ENCODE measurements around the gene DLGAP1. TPM values are rescaled to one million over a fixed set of nuclear protein-coding genes. Genes with fewer than 3 reads are reported as not detected.

DLGAP1 gene
- total and polyA plus RNA-seq, 10 of the 15 experiments (the other 5 are each of a cell fraction or from before 2014, with no cell fraction given), result 0.23 to 27.6 (median 1.9) TPM

DNA sequence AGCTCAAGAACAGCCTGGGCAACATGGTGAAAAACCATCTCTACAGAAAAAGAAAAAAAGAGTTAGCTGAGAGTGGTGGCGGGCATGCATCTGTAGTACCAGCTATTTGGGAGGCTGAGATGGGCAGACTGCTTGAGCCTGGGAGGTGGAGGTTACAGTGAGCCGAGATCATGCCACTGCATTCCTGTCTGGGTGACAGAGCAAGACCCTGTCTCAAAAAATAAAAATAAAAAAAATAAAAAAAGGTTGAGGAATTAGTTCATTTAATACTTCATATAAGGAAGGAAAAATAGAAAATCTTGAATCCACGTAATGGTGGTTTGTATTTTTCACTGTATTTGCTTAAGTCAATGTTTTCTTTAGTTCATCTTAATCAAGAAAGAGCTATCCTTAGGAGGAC, 763.4 kb downstream of the DLGAP1 start (continued):
- TF ChIP-seq, protein P1, sequence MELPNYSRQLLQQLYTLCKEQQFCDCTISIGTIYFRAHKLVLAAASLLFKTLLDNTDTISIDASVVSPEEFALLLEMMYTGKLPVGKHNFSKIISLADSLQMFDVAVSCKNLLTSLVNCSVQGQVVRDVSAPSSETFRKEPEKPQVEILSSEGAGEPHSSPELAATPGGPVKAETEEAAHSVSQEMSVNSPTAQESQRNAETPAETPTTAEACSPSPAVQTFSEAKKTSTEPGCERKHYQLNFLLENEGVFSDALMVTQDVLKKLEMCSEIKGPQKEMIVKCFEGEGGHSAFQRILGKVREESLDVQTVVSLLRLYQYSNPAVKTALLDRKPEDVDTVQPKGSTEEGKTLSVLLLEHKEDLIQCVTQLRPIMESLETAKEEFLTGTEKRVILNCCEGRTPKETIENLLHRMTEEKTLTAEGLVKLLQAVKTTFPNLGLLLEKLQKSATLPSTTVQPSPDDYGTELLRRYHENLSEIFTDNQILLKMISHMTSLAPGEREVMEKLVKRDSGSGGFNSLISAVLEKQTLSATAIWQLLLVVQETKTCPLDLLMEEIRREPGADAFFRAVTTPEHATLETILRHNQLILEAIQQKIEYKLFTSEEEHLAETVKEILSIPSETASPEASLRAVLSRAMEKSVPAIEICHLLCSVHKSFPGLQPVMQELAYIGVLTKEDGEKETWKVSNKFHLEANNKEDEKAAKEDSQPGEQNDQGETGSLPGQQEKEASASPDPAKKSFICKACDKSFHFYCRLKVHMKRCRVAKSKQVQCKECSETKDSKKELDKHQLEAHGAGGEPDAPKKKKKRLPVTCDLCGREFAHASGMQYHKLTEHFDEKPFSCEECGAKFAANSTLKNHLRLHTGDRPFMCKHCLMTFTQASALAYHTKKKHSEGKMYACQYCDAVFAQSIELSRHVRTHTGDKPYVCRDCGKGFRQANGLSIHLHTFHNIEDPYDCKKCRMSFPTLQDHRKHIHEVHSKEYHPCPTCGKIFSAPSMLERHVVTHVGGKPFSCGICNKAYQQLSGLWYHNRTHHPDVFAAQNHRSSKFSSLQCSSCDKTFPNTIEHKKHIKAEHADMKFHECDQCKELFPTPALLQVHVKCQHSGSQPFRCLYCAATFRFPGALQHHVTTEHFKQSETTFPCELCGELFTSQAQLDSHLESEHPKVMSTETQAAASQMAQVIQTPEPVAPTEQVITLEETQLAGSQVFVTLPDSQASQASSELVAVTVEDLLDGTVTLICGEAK (IDR thresholded peaks at IDR 0.05; ENCODE audit: borderline replicate concordance), result no peak

DNA sequence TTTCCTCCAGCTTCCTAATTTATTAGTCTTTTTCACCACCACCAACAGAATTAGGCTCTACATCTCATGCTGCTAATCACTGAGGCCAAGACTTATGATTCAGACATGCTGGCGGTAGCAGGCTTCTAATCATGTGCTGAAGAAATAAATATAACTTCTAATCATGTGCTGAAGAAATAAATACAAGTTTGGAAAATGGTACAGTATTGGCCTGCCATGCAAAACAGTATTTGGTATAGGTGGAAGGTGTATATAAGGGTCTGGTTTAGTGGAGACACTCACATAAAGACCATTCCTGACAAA, 764.4 kb downstream of the DLGAP1 start:
- Histone ChIP-seq H2AFZ (ENCODE audit: control insufficient read depth, low read depth, low read length) (no peak overlapping the region), H3K27me3 (replicated peaks in 1 of 2; ENCODE audit: control insufficient read depth in 2 of 2, insufficient read depth in 2 of 2, low read length in 1 of 2) (no peaks in the 10 kb centered on the region), H3K36me3 (ENCODE audit: control insufficient read depth in 2 of 2, insufficient read depth in 2 of 2, low read length in 1 of 2) (no peaks in the 10 kb centered on the region), H3K4me3 (no peak overlapping the region), H3K4me2 (ENCODE audit: control insufficient read depth, insufficient read depth) (no peak overlapping the region), H3K4me1 (ENCODE audit: control insufficient read depth, insufficient read depth, low read length) (no peaks in the 10 kb centered on the region), H4K20me1 (ENCODE audit: control insufficient read depth, insufficient read depth) (no peaks in the 10 kb centered on the region), H3K9ac (ENCODE audit: control insufficient read depth, insufficient read depth, low read length) (no peak overlapping the region), H3K9me3 (replicated peaks; ENCODE audit: control insufficient read depth, insufficient read depth, low read length) (no peaks in the 10 kb centered on the region), H3K79me2 (ENCODE audit: control insufficient read depth, insufficient read depth, low read length) (no peaks in the 10 kb centered on the region), H3K27ac (ENCODE audit: control insufficient read depth, insufficient read depth) (no peak overlapping the region)
- intact Hi-C loops (cut with micrococcal nuclease; ENCODE audit: unreplicated experiment) (loop anchor here (5.0 kb wide), 1 partner anchor 297 kb away; no protein-coding TSS in a partner anchor), in situ Hi-C loops (cut with MboI) (no loop called here)
- WGBS (ENCODE audit: insufficient coverage, insufficient replicate concordance, low lambda C conversion rate, missing lambda C conversion rate), result 46% methylated on average over 1 of the region's 1 CpG
- ChIA-PET SMC1A (ENCODE audit: uncharacterized antibody, unreplicated experiment) (interaction anchor here (1.2 kb wide), 1 partner anchor 949 kb away, joined by 4 read pairs; no protein-coding TSS in a partner anchor), POLR2A (interaction anchor here (1.8 kb wide), 1 partner anchor 22 kb away, joined by 7 read pairs; no protein-coding TSS in a partner anchor), CTCF (interaction anchor here (1.2 to 3.8 kb wide), 4 partner anchors 12 to 25 kb away, joined by 3 to 25 read pairs (median 13); no protein-coding TSS in a partner anchor), RAD21 (ENCODE audit: unreplicated experiment) (no interaction called here)
- TF ChIP-seq RB1 (IDR thresholded peaks at IDR 0.05; ENCODE audit: borderline replicate concordance) (no peak), CHD2 (IDR thresholded peaks at IDR 0.05; ENCODE audit: borderline replicate concordance, low read depth, low read length) (no peak), GABPA (IDR thresholded peaks at IDR 0.05; ENCODE audit: low read depth) (no peak), SIN3A (IDR thresholded peaks at IDR 0.05; ENCODE audit: low read depth, low read length) (no peak)
- FAIRE-seq (no peak), ATAC-seq (no peak), DNase-seq (ENCODE audit: low read depth, low spot score) (no peak)
- BruUV-seq (replicated peaks), result no TSS peak
